A549 treated with CpdA at 1 μM for 4 hours (cell line): ENCODE results near the gene NRK. TPM values are rescaled to one million over a fixed set of nuclear protein-coding genes. Genes with fewer than 3 reads are reported as not detected.

Experiments used
- total RNA-seq: library from RNA; stranded (reverse); fragments of 200-300 nt; extraction: Qiagen RNA extraction; gene quantifications from 5 replicates; pipeline ENCODE4 v1.2.3, GENCODE V29; 2022; ENCODE audit warnings: low read depth

Gene NRK
- not detected in 5 replicates for total RNA-seq

DNA sequence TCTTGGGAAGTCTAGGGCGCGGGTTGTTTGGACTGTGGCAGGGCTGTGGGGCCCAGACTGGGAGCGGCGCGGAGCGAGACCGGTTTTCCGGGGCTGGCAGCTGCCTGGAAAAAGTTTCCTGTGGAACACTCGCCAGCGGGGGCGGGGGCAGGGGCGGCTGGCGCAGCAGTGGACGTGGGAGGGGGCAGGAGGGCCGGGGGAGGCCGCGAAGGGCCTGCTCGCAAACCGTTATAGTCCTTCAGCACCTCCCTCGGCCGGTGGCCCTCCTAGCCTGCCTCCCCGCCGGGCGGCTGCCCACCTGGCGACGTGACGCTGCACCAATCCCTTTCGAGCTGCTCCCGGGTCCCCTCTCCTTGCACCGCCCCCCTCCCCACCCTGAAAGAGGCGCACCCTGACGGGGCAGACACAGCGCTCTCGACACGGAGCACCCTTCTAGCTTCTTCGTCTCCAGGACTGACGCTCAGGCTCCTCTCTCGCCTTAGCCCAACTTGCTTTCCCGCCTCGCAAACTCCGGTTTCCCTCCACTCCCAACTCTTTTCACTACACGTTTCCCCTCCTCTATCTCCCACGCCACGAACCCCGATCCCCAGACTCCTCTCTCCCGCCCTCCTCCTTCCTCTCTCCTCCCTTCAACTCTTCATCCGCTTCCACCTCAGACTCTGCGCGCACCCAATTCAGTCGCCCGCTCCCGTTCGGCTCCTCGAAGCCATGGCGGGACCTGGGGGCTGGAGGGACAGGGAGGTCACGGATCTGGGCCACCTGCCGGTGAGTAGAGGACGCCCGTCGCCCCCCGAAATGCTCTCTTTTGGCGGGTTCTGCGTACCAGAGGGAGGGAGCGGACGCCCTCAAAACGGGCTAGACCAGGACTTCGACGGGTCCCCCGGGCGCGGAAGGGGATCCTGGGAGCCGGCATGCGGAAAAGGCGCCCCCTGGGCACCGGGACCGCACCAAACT is at the start of gene NRK:
NRK (plus strand) TSS at position 402 of the 954 bp plus-strand sequence; CDS start at position 709, 307 bp downstream.

Other genes with a start within 250 kb of the NRK start
- gene SERPINA7, start 216.2 kb downstream of the NRK start, total RNA-seq, result not detected in 5 replicates